DND-41 (cell line): Measurements from ENCODE around the gene KRT73.

Source experiments
- CTCF ChIP-seq: IDR thresholded peaks from 2 replicates; pipeline ENCODE4 v1.5.1; 2012; ENCODE audit warnings: borderline replicate concordance, low read length, moderate library complexity, mild to moderate bottlenecking; ENCODE audit not compliant: poor library complexity, severe bottlenecking; ENCODE audit errors: extremely low read depth
- EZH2 ChIP-seq: IDR thresholded peaks from 3 replicates; pipeline ENCODE4 v1.6.1; 2012; ENCODE audit warnings: borderline replicate concordance, low read depth, mild to moderate bottlenecking, moderate library complexity, low read length, inconsistent platforms; ENCODE audit not compliant: severe bottlenecking

- TF ChIP-seq CTCF (no peak), EZH2 (no peak)
Measured at GRCh38 chr12:52604859-52605258, 13.5 kb downstream of the KRT73 start.
